ENCODE measurements around the gene LRRC75A.
"Not testable (repeated sequence)": the region's sequence is repeated elsewhere in the genome, so short reads cannot be mapped to it uniquely, and the experiment has no call there.

Gene LRRC75A

DNA sequence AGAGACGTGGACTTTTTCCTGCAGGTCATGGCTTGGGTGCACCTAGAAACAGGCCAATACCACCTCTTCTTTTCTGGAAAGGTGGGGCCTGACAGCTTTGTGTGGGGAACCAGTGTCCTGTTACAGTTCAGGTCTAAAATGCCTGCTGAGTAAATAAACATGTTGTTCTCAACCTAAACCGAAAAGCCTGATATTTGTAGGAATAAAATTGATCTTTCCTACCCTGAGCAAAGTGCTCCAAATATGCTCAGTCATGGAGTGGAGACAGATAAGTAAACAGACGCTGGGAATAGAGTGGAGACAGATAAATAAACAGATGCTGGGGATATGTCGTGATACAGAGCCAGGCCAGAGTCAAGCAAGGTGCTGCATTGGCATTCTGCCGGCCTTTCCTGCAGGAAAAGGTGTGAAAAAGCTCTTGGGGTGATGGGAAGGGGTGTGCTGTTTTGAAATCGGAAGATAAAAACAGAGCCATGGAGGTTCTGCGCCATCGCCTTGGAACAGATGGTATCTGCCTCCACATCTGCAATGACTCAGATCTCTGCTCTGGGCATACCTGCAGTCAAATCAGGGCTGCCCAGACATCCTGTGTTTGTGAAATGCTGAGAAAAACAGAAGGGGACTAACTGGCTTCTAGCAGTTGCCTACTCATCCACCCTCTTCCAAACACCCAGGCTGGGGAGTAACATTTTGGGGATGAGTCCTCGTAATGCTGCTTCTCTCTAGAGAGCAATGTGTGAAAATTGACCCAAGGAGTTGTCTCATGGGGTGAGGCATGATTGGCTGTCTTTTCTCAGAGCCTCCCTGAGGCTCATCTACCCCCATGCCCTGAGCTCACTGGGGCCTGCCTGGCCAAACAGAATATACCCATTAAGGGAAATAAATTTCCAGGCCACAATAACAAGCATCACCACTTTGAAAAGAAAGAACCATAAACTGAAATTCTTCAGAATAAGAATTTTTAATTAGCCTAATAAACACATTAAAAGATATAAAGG, 93.4 kb downstream of the LRRC75A start:
- no peak for DNase-seq (ENCODE audit: low spot score)

DNA sequence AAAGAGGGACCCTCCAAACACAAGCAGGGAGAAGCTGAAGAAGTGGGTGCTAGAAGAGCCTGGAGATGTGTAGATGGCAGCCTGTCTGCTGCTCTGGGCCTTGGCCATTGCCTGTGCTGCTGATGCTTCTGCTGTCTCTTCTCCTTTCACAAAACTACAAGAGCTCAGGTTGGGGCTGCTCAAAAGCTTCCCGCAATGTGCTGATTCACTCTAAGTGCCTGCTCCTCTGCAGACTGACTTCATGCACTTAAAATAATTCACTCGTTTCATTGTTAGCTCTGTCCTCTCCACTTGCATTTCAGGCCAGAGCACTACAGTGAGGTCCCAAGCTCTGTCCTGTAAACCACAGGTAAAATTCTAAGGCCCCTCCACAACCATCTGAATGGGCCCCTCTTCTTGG, 95.3 kb downstream of the LRRC75A start:
- DNase-seq (ENCODE audit: low spot score), result not testable (repeated sequence)

DNA sequence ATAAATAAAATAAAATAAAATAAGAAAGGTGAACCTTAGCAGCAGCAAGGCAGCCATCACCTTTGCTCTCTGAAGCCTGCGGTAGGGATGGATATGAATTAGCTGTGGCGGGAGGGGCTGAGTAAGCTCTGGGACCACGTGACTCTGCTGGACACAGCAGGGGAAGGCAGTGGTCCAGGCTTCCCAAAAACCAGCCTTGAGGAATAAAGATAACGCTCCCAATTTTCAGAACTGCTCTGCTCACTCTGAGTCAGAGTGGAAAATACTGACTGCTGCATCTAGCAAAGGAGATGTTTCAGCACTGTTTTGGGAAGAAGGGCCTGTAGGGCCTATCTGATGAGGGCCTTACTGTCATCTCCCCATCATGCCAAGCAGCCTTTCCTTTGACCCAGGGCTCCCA, 96.1 kb downstream of the LRRC75A start:
- DNase-seq (ENCODE audit: low spot score), result not testable (repeated sequence)

DNA sequence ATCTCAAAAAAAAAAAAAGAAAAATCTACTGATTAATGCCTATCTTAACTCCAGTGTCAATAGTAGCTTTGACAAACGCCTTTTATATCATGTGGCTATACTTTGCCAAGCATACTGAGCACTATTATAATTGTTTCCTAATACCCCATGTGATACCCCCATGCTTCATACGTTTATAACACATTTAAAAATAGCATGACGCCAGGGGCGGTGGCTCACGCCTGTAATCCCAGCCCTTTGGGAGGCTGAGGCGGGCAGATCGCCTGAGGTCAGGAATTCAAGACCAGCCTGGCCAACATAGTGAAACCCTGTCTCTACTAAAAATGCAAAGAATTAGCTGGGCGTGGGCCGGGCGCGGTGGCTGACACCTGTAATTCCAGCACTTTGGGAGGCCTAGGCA, 99.5 kb downstream of the LRRC75A start:
- not testable (repeated sequence) for DNase-seq (ENCODE audit: low spot score)
